ENCODE measurements around the gene HOGA1.

DNA sequence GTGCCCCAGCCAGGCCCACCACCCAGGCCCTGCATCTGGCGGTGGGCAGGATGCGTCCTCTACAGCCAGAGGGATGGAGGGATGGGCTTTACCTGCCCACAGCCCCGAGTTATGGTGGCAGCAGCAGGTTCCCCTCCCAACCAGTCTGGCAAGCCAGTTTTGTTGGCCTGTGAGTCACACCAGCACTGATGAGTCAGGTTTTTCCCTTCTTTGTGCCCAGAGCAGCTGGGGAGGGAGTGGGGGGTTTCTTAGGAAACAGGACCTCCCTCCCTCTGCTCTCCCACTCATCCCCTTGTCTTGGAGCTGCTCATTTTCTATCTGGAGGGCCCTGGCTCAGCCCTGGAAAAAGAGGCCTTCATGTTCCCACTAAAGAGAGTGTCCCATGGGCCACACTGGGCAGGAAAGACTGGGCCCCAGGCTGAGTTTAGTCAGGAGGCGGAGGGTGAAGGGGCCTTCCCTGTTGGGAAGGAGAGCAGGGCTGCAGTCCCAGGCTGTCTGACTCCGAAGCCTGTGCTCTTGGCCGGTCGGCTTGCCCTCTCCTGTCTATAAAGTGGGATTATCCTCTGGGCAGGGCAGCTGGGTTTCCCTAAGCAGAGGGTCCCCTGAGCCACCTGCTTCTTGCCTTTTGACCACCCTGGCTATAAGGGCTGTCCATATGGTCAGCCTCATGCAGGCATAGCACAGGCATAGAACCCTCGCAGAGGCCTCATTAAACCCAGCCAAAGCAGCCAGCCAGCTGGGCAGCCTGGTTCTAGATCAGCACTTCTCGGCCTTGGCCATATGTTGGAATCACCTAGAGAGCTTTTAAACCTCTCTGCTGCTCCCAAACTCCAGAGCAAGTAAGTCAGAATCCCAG is 41.8 kb upstream of the HOGA1 start:
- TF ChIP-seq, protein P1, sequence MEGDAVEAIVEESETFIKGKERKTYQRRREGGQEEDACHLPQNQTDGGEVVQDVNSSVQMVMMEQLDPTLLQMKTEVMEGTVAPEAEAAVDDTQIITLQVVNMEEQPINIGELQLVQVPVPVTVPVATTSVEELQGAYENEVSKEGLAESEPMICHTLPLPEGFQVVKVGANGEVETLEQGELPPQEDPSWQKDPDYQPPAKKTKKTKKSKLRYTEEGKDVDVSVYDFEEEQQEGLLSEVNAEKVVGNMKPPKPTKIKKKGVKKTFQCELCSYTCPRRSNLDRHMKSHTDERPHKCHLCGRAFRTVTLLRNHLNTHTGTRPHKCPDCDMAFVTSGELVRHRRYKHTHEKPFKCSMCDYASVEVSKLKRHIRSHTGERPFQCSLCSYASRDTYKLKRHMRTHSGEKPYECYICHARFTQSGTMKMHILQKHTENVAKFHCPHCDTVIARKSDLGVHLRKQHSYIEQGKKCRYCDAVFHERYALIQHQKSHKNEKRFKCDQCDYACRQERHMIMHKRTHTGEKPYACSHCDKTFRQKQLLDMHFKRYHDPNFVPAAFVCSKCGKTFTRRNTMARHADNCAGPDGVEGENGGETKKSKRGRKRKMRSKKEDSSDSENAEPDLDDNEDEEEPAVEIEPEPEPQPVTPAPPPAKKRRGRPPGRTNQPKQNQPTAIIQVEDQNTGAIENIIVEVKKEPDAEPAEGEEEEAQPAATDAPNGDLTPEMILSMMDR (IDR thresholded peaks at IDR 0.05): no peak
- no peak for TF ChIP-seq ZFX (IDR thresholded peaks at IDR 0.05; ENCODE audit: borderline replicate concordance)
